Activated B cell treated with CpG ODN at 0.5 μM for 24 hours (primary cell): Measurements from ENCODE around the gene CRISP1. TPM values are rescaled to one million over a fixed set of nuclear protein-coding genes. Genes with fewer than 3 reads are reported as not detected.

Experiments used
- ATAC-seq: fragments of 200-7000 bp; cut with Tn5 transposase; one replicate; pipeline ENCODE4 v1.10.0; 2021; ENCODE audit warnings: low read depth, mild to moderate bottlenecking, moderate library complexity
- CTCF ChIA-PET: fragments of 350-600 bp; sonication (Branson Sonifier 250); formaldehyde crosslinking; loops from one replicate; lab custom pipeline; 2021; ENCODE audit warnings: antibody characterized with exemption; lab: Charles Lee
- POLR2A ChIA-PET: fragments of 350-600 bp; sonication (Branson Sonifier 250); formaldehyde crosslinking; loops from one replicate; lab custom pipeline; 2021; ENCODE audit warnings: antibody characterized with exemption; lab: Charles Lee
- DNase-seq: peaks from one replicate; pipeline ENCODE4 v3.0.0; 2022
- H3K27ac Mint-ChIP-seq: one replicate; pipeline ENCODE4 v1.8.0; 2020; ENCODE audit warnings: mixed read lengths
- H3K27me3 Mint-ChIP-seq: one replicate; pipeline ENCODE4 v1.8.0; 2021; ENCODE audit warnings: mixed read lengths
- H3K36me3 Mint-ChIP-seq: one replicate; pipeline ENCODE4 v1.8.0; 2021; ENCODE audit warnings: low read depth, mixed read lengths
- H3K4me1 Mint-ChIP-seq: one replicate; pipeline ENCODE4 v1.8.0; 2021; ENCODE audit warnings: mixed read lengths
- H3K4me3 Mint-ChIP-seq: one replicate; pipeline ENCODE4 v1.8.0; 2020; ENCODE audit warnings: mild to moderate bottlenecking, mixed read lengths
- H3K9me3 Mint-ChIP-seq: one replicate; pipeline ENCODE4 v1.8.0; 2020; ENCODE audit warnings: mixed read lengths
- CTCF ChIP-seq: fragments of 200-600 bp; IDR thresholded peaks from one replicate; pipeline ENCODE4 v1.8.0; 2022; ENCODE audit warnings: antibody characterized with exemption, mild to moderate bottlenecking
- intact Hi-C: fragments of 100-400 bp; cut with micrococcal nuclease; formaldehyde crosslinking; loops from one replicate; pipeline ENCODE4 v1.15.1; 2024
- total RNA-seq: library from RNA; stranded (reverse); gene quantifications from 2 replicates; pipeline ENCODE4 v1.2.3, GENCODE V29; 2022

The CRISP1 gene
- not detected in 2 replicates for total RNA-seq

- DNase-seq (no peak), ATAC-seq (no peak)
- Mint-ChIP-seq H3K27me3 (no peaks in the 10 kb centered on the region), H3K36me3 (no peaks in the 10 kb centered on the region), H3K4me1 (no peaks in the 10 kb centered on the region), H3K27ac (no peak within 1 kb of the TSS), H3K9me3 (peaks cover 8% of the 10 kb centered on the region), H3K4me3 (no peak within 1 kb of the TSS)
- ChIA-PET POLR2A (no interaction called here), CTCF (no interaction called here)
- no peak for TF ChIP-seq CTCF
- intact Hi-C loops: no loop called here
Observed at GRCh38 chr6:49866485-49866943, at the start of gene CRISP1. Gene CRISP1 (minus strand): TSS chr6:49866535. CDS start chr6:49857400, 9,135 bp downstream.

- no peak overlapping the region for H3K4me3 Mint-ChIP-seq
- H3K4me1 Mint-ChIP-seq: no peaks in the 10 kb centered on the region
- ChIA-PET POLR2A (no interaction called here), CTCF (no interaction called here)
- DNase-seq (no peak), ATAC-seq (no peak)
- H3K9me3 Mint-ChIP-seq: no peaks in the 10 kb centered on the region
- intact Hi-C loops: no loop called here
- no peaks in the 10 kb centered on the region for H3K36me3 Mint-ChIP-seq
- TF ChIP-seq CTCF: no peak
- no peaks in the 10 kb centered on the region for H3K27me3 Mint-ChIP-seq
- H3K27ac Mint-ChIP-seq: no peak overlapping the region
Observed at GRCh38 chr6:49915035-49915434, 48.7 kb upstream of the CRISP1 start.

- TF ChIP-seq CTCF: no peak
- ChIA-PET POLR2A (no interaction called here), CTCF (no interaction called here)
- no peaks in the 10 kb centered on the region for H3K9me3 Mint-ChIP-seq
- H3K4me3 Mint-ChIP-seq: no peak overlapping the region
- intact Hi-C loops: no loop called here
- H3K4me1 Mint-ChIP-seq: no peaks in the 10 kb centered on the region
- H3K27me3 Mint-ChIP-seq: no peaks in the 10 kb centered on the region
- ATAC-seq (no peak), DNase-seq (no peak)
- no peaks in the 10 kb centered on the region for H3K36me3 Mint-ChIP-seq
- no peak overlapping the region for H3K27ac Mint-ChIP-seq
Observed at GRCh38 chr6:49913636-49914375, 47.5 kb upstream of the CRISP1 start.

GRCh38 chr6:49912196-49912595, 45.9 kb upstream of the CRISP1 start:
- Mint-ChIP-seq H3K27ac (no peak overlapping the region), H3K9me3 (no peaks in the 10 kb centered on the region), H3K36me3 (no peaks in the 10 kb centered on the region), H3K27me3 (no peaks in the 10 kb centered on the region), H3K4me1 (no peaks in the 10 kb centered on the region), H3K4me3 (no peak overlapping the region)
- no peak for TF ChIP-seq CTCF
- ATAC-seq (no peak), DNase-seq (no peak)
- intact Hi-C loops: no loop called here
- ChIA-PET CTCF (no interaction called here), POLR2A (no interaction called here)

- ChIA-PET POLR2A (no interaction called here), CTCF (no interaction called here)
- ATAC-seq: no peak
- no peak for DNase-seq
- H3K36me3 Mint-ChIP-seq: no peaks in the 10 kb centered on the region
- no peak overlapping the region for H3K4me3 Mint-ChIP-seq
- TF ChIP-seq CTCF: no peak
- H3K27me3 Mint-ChIP-seq: no peaks in the 10 kb centered on the region
- intact Hi-C loops: no loop called here
- no peaks in the 10 kb centered on the region for H3K9me3 Mint-ChIP-seq
- no peak overlapping the region for H3K27ac Mint-ChIP-seq
- no peaks in the 10 kb centered on the region for H3K4me1 Mint-ChIP-seq
Observed at GRCh38 chr6:49911252-49911651, 44.9 kb upstream of the CRISP1 start.
